NCI-H1436 (cell line): ENCODE results near the gene PPFIBP1.
"Not testable (repeated sequence)": the region's sequence is repeated elsewhere in the genome, so short reads cannot be mapped to it uniquely, and the experiment has no call there.

Experiments
- DNase-seq: peaks from one replicate; lab custom pipeline; 2025; lab: John Stamatoyannopoulos, UW

Gene PPFIBP1

DNA sequence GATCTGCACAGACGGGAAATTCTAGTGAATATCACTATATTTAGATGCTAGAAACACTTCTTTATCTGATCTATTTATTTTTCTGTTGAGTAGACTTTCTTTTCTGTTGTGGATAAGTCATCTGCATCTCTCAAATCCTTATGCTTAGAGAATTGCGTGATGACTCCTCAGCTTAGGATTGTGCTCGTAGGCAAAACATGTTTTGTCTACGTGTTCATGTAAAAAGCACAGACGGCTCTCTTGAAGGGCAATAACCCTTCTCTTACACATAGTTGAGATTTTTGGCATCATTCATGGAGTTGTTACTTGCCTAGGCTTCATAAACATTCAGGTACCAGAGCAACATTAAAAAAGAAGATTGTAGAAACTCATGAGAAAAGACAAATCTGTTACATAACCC lies 18.6 kb downstream of the PPFIBP1 start:
- DNase-seq: no peak

DNA sequence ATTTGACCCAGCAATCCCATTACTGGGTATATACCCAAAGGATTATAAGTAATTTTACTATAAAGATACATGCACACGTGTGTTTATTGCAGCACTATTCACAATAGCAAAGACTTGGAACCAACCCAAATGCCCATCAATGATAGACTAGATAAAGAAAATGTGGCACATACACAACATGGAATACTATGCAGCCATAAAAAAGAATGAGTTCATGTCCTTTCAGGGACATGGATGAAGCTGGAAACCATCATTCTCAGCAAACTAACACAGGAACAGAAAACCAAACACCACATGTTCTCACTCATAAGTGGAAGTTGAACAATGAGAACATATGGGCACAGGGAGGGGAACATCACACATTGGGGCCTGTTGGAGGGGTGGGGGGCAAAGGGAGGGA lies 20.9 kb downstream of the PPFIBP1 start:
- DNase-seq: not testable (repeated sequence)

DNA sequence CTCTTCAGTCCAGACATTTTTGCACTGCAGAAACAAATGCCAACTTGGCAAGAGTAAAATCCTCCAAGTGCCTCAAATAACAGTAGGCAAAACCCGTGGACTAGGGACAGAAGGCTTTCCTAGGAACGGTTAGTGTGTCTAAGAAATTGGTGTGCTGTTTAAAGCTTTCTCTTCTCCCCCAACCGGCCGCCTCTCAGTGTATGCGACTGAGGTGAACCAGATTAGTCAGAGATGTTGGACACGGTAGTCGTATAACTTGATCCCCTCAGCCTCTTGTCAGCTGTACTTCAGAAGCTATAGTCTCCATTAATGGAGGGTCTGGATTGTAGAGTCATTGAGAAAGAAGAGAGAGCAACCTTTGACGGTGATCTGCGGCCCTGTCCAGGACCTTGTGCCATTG lies 21.7 kb downstream of the PPFIBP1 start:
- DNase-seq: no peak

DNA sequence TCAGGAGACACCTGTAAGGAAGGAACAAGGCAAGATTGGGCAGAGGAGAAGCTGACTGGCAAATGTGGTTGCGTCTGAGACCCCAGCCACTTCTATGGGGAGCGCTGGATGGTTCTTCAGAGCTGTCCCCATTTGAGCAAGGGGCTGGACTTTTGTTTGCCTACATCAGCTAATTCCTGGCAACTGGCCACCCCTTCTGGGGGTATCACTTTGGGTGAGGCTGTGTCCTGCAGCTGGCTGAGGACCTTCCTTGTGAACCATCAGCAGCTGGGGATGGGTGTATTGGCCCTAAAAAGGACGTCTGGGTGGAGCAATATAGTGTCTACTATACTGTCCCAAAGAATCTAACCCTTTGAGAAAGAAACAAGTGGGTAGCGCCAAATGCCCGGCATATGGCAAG lies 23.6 kb downstream of the PPFIBP1 start:
- no peak for DNase-seq

DNA sequence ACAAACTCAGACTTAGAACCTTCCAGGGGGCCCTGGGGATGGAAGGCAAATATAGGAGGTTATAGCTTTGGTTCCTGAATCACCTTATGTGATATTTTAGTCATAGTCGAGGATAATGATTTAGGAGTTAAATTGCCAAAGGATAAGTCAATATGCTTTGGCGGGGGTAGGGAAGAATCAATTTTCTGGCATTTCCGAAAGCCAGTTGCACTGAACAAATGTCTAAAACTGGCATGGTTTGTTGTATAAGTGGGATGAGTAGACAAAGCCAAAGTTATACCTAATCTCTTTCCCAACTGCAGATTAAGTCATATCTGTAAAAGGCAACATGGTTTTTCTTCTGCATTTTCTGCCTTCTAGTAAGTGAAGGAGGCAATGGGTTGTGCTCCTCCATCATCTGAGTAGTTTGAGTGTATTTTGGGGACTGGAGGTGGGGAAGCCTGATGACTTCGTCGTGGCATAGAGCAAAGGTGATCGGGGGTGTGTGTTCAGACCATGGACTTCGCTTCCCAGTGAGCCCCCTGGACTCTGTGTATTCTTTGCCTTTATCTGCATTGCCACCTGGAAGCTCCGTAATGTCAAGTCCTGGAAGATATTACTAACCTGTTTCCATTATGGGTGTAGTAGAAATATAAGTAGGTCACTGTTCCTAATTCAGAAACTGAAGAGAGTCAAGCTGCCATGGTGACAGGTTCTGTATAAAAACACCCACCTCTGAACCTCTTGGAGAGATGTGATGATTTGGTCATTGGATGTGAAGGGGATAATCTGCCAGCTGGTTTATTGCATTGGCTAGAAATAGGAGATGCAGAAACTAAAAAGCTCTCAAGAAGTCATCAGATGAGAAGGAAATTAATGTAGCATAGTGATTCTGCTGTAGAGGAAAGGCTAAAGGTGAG lies 24.5 kb downstream of the PPFIBP1 start:
- no peak for DNase-seq

DNA sequence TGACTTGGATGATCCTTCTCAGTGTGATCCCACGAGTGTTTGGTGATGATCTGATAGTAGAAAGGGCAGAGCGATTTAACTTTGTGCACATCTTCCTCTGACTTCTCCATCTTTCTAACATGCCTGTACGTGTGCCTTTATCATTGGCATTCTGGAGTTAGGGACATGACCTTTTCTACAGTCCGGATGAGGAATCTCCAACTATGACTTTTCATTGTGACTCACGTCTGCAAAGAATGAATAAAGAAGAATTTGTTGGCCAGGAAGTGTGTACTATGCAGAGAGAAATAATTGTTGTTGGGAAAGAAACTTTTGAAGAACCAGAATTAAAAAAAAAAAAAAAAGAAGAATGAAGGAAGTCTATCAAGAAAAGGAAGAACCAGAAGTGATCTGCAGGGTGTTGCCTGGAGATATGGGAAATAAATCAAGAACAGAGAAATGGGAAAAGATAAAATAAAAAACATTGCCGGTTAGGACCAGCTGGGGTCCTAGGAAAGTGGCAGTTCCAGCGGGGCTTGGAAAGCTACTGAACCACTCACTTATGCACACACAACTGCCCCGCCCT lies 25.3 kb downstream of the PPFIBP1 start:
- DNase-seq: no peak

DNA sequence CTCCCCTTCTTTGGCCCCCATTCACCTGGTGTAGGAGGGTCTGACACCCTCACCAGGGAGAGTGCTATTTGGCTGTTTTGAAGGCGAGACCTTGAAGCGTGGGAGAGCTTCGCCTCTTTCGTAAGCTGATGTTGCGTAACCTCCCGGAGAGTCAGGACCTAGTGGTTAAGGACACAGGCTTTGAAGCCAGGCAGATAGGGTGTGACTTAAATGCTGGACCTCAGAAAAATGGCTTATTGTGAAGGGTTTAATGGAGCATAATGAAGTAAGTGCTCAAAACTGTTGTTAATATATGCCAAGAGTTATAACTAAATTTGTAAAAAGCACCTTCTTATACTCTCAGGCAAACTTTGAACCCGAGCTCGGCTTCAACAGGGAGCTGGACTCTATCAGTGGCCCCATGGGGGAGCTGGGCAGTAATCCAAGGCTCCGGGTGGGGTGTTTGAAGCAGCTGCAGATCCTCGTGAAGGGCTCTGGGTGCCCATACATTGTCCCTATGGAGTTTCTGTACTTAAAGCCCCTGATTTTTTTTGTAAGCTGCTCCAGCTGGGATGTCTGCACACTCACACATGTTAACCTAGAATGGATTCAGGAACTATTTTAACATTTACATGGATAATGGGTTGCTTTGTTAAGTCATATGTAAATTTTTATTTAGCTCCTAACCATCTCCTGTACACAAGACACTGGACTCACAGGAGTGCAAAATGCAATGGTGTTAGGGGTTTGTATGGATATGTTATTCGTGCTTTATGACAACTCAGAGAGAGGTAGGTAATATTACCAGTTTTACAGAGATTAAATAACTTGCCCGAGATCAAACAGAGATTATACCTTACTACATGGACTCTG lies 26.0 kb downstream of the PPFIBP1 start:
- DNase-seq: no peak

DNA sequence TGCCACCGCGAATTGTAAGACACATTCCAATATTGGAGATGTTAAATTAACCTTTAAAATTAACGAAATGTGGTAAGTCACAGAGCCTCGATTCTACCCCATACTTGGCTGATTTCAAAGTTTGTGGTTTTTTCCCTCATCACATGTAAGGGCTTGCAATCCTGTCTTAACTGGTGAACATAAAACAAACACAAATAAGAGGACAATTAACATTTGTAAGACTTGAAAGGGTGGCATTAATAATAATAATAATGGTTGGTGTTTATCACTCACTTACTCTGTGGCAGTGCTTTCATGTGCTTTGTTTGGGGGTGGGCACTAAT lies 26.6 kb downstream of the PPFIBP1 start:
- no peak for DNase-seq

DNA sequence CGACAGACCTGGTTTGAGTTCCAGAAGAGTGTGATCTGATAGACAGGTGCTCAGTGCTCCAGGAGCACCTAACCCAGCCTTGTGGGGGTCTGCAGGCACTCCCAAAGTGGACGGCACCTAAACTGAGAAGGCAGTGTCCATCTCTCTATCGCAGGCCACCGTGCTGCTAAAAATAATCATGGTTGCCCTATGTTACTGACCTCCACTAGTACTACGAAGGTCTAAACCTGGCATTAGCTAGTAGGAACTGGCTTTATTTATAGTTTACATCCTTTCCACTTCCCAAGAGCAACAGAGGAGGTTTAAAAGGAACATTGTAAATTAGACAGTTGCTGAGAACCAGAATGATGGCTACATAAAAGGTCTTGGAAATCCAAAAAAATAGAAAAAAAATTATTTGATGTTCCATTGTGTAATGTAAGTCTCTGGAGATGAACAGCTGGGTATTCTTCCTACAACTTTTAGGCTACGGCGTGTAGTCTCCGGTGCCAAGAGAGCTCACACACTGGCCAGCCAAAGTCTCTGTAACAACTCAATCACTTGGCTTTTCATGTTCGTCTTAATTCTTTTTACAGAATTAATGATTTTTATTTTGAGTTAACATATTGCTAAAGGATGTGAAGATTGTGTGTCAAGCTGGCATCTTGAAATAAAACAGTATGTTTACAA lies 27.3 kb downstream of the PPFIBP1 start:
- no peak for DNase-seq

DNA sequence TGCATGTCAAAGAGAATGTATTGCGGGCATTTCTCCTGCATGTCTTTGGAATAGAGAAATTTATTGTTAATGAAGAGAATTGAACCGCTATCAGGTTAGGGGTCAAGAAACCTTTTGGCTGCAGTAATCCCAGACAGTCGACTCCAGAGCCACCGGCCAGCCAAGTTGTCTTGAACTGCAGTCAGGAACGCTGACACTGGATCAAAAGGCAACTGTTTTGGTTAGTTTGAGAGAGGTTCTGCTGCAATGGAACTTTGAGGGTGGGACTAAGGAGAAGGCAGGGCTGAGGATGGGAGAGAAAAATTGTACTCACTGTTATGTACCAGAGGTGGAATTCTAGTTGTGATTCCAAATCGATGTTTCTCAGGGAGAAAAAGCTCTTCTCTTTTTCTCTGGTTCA lies 28.2 kb downstream of the PPFIBP1 start:
- DNase-seq: no peak

DNA sequence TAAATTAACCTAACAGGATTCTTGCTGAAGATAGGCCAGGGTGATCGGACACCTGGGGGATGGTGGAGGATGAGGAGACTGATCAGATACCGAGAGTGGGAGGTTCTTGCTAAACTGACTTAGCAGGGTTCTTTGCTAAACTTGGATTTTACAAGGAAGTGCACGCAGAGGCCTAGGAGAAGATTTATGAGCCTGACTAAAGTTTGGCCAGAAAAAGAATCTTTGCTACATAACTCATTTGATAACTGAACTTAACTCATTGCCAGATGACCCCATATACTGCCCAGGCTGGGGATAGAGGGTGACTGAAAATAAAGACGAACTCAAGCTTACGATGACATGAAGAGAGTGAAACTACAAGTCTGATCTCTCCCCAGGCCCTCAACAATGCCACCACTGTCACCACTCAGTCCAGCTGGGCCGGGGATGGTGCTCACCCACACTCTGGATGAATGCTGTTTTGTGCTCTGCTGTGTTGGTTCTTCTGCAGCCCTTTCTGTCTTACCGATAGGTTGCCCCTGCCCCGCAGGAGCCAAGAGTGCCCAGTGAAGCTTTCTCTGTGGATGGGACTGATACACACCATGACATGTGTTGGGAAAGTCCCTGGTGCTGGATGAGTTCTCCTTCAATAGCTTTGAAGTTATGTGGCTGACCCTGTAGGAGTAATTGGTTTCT lies 29.0 kb downstream of the PPFIBP1 start:
- no peak for DNase-seq

DNA sequence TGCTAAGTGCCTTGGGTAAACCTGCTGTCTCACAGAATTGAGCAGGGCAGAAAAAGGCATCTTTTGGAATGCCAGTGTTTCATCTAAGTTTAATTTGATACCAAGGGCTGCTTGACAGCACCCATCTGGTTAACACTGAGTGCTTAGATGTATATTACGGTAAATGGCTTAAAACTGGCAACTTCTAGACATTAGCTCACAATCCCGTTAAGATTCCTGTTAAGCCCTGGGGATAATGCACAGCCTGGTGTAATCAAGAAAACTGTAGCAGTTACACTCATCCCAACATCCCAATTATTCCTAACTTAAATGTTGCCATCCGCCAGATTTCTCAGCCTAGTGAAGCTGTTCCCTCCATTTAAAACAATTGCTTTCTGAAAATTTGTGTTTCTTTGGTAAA lies 29.9 kb downstream of the PPFIBP1 start:
- DNase-seq: no peak

DNA sequence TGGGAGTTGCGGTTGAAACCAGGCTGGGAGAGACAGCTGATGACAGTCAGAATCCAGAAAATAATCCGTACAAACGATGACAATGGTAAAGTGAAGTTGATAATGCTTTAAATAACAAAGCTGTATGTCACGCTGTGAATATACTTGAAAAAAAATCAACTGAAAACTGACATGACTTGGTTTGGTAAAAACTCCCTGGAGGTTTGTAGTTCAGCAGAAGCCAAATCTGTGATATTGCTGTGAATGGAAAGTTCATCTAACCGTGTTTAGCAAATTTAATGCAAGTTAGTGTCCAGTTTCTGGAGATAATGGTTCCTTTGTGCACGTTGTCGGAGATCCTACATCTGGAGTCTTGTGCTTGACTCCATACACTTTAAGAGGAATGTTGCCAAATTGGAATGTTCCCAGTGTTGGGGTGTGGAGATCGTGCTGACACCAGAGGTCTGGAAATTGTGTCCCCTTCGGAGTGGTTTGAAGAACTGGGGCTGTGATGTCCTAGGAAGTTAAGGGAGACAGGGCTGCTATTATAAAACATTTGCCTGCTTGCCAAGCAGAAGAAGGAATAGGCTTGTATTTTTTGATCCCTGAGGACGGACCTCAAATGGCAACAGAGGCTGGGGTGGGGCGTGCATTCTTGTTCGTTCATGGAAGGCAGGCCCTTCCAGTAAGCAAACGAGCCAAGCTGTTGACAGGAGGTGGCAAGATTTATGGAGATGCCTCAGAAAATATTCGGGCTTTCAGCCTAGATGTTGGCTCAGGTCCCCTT lies 30.6 kb downstream of the PPFIBP1 start:
- no peak for DNase-seq

DNA sequence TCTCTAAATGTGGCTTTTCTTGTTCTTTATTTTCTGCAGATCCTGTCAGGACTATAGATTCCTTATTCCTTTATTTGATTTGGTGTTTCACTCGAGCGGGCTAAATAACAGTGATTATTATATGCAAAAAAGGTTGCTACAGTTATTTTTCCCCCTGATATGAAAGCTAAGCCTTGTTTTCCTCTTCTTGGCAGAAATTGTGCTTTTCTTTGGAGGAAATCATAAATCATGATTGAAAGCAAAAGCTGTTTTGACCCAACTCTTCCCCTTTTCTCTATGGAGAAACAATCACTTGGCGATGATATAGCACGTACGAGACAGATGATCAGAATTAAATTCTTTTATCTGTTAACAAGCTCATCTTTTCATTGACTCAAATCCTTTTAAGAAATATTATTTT lies 31.4 kb downstream of the PPFIBP1 start:
- no peak for DNase-seq

DNA sequence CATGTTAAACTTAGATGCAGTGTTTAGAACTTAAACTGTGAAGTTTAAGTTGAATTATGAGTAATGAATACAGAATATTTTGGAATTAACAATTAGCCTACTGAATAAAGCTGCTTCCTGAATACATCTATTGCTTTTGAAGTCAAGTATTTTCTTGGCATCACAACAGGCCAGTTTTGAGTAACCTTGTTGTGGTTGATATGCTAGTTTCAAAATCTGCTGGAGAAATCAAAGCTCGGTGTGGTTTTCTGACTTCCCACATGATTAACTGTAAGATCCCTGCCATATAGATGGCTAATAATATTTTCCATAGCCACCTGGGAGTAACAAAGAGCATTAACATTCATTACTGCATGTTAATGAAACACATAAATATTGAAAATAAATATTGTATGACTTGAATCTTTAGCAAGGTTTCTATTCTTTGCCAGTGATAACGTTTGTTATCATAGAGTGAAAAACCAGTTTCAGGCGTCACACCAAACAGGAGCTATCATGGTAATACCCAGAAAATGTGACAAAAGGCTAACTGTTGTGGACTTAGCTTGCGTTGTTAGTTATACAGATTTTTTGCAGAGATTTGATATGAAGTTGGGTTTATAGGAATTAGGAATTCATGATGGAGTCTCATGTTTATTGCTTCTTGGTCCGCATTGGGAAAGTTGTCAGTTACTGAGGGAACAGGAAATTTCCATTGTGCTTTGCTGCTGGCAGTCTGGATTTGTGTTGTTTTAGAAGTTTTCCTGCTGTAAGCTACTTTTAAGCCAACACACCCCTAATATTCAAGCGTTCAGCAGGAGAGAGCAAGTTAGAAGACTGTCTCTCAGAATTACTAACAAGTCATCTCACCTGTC lies 32.1 kb downstream of the PPFIBP1 start:
- no peak for DNase-seq

DNA sequence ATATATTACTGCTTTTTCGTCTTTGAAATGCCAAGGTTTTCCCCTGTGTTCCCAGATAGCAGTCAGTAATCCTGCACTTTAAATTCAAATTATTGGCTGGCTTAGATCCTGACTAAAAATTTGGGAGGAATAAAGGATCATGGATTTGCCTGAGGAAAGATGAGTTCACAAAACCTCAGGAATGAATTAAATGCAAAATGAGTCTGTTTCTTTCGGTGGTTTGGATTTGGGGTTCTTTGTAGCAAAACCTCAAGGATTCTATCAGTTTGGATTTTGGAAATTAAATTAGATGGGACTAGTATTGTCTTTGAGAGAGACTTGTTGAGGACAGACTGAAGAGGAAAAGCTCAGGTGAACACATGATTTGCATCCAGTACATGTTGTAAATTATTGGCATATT lies 36.1 kb downstream of the PPFIBP1 start:
- DNase-seq: no peak

DNA sequence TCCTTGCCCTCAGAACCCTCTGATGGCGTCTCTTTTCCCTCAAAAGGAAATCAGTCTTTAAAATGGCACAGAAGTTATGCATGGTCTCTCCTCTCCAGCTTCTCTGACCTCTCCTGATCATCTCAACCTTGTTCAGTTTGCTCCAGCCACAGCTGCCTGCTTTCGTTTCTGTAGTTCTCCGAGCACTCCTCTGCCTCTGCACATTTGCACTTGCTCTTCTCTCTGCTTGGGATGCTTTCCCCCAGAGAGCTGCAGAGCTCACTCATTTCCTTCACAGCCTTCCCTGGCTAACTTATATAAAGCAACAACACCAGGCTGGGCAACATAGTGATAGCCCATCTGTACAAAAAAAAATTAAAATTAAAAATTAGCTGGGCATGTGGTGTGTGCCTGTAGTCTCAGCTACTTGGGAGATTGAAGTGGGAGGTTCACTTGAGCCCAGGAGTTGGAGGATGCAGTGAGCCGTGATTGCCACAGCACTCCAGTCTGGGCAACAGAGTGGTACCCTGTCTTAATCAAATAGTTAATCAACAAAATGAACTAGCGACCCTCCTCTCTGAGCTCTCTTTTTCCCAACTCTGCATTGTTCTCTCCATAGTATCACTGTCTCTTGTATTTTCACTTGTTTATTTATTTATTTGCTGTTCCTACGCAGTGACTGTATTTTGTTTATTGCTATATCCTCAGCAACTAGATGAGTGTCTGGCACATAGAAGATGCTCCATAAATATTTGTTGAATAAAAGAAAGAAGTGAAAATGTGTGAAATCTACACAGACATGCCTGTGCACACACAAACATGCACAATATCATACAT lies 37.7 kb downstream of the PPFIBP1 start:
- DNase-seq: no peak

DNA sequence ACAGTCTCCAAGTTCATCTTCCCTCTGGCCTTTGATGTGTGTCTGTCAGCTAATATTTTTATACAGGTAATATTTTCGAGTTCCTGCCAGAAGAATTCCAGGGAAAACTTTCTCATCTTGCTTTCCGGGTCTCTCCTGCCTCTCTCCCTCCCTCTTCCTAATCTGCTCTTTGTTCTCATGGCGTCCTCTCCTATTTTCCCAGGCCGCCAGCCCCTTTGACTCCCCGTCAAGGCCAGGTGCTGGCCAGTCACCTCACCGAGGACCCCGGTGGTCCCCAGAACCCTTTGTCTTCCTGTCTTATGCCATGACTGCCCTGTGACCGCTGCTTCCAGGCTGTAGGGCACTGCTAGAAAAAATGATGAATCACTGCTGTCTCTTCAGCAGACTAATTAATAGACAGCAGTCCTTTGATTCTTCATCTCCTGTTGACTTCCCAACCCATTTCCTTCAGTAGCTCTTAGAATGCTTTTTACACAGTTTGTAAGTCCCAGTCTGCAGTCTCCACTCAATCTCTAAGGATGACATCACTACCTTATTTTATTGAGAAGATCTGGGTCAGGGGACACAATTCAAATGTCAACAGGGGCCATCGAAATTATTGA lies 40.7 kb downstream of the PPFIBP1 start:
- no peak for DNase-seq

DNA sequence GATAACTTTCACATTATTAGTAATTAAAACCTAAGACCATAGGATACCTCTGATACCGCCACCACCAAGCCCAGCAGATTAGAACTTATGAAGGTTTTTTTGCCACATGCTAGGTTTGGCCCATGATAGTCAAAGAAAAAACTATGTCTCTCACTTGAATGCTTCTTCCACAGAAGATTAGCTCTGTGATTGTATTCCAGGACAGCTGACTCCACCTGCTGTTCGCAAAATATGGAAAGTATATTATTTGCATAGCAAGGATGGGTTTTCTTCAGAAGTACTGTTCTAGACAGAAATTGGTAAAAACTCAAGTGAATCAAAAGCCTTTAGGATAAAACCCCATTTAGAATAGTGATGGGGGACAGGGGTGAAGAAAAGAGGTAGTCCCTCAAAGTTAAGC lies 42.2 kb downstream of the PPFIBP1 start:
- no peak for DNase-seq
